SK-N-MC (cell line): Measurements from ENCODE around the gene GNL2.

ENCODE experiments used
- DNase-seq: peaks from one replicate; pipeline ENCODE4 v3.0.0-alpha.2; 2011; ENCODE audit warnings: low read depth, low spot score
- H3K27ac ChIP-seq: fragments of 200-600 bp; sonication (generic); 2 replicates; pipeline ENCODE4 v1.5.1; 2016; ENCODE audit warnings: mixed run types
- H3K36me3 ChIP-seq: fragments of 200-600 bp; sonication (generic); 2 replicates; pipeline ENCODE4 v1.6.1; 2017; ENCODE audit warnings: antibody characterized with exemption, low read length, mixed read lengths; ENCODE audit not compliant: insufficient read depth
- H3K4me3 ChIP-seq: fragments of 200-600 bp; sonication (generic); 2 replicates; pipeline ENCODE4 v1.5.1; 2016
- H3K9ac ChIP-seq: fragments of 200-600 bp; sonication (generic); 2 replicates; pipeline ENCODE4 v1.8.0; 2017; ENCODE audit warnings: mixed run types, mixed read lengths; ENCODE audit not compliant: insufficient read length
- H3K9me3 ChIP-seq: fragments of 200-600 bp; sonication (generic); 2 replicates; pipeline ENCODE4 v1.6.1; 2017; ENCODE audit warnings: low read depth, mild to moderate bottlenecking, antibody characterized with exemption, low read length, moderate library complexity, mixed read lengths
- EZH2 ChIP-seq: fragments of 200-600 bp; sonication (generic); IDR thresholded peaks from one replicate; pipeline ENCODE4 v1.6.1; 2017; ENCODE audit warnings: antibody characterized with exemption
- FOXP2 ChIP-seq: optimal IDR thresholded peaks from 2 replicates; pipeline ENCODE3; 2011; ENCODE audit warnings: mild to moderate bottlenecking, moderate library complexity; ENCODE audit not compliant: insufficient read depth; ENCODE audit errors: extremely low read length, control extremely low read depth
- POLR2AphosphoS5 ChIP-seq: IDR thresholded peaks from 2 replicates; pipeline ENCODE4 v1.6.1; 2012; ENCODE audit warnings: mild to moderate bottlenecking, low read depth, low read length, borderline replicate concordance

GNL2 gene

DNA sequence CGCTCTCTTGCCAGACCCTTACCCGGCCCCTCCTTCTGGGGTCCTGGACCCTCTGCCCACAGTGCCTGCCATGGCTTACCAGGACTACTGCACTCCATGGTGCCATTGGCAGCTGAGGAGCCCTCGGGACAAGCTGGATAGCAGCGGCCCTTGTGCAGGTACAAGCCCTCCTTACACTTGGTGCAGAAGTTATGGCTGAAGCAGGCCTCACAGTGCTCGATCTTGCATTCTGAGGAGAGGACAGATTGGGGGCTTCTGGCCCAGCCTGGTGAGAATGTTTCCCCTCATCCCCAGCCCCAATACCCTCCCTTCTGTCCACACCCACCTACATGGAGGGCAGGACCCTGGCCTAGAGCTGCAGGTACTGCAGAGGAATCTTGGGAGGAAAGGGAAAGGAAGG lies 18.4 kb upstream of the GNL2 start:
- Histone ChIP-seq H3K27ac (no peak overlapping the region), H3K4me3 (no peak overlapping the region), H3K36me3 (no peaks in the 10 kb centered on the region), H3K9ac (no peak overlapping the region), H3K9me3 (no peaks in the 10 kb centered on the region)
- no peak for TF ChIP-seq FOXP2
- no peak for TF ChIP-seq EZH2
- TF ChIP-seq POLR2AphosphoS5: no peak
- DNase-seq: no peak

DNA sequence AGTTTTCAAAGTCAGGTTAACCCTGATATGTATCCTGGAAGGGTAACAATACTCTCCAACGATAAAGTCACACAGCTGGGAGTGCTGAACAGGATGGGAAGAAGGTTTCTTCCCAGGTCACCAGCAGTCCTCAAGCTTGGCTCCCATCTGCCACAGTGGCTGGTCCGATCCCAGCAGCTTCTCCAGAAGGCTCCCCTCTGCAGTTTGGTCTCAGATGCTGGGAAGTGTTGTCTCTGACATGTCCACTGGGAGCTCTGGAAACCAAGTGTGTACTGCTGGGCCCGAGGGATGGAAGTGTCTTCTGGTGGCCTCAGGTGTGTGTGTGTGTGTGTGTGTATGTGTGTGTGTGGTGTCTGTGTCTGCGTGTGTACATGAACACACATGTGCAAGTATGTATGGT lies 16.4 kb upstream of the GNL2 start:
- Histone ChIP-seq H3K27ac (no peak overlapping the region), H3K36me3 (no peaks in the 10 kb centered on the region), H3K9me3 (no peaks in the 10 kb centered on the region), H3K9ac (no peak overlapping the region), H3K4me3 (no peak overlapping the region)
- TF ChIP-seq FOXP2 (no peak), EZH2 (no peak), POLR2AphosphoS5 (no peak)
- no peak for DNase-seq

DNA sequence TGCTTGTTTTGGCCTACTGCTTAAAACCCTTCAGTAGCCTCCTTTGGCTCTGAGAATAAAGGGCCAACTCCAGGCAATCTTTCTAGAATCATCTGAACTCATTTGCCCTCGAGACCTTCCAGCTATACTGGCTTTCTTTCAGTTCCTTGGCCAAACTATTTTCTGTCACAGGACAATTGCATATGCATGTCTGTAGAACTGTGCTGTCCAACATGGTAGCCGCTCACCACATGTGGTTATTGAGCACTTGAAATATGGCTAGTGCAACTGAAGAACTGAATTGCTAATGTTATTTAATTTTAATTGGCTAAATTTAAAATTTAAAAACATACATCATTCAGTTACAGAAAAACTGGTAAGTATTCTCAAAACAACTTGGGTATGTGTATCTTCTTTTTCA lies 14.3 kb upstream of the GNL2 start:
- DNase-seq: no peak
- H3K27ac ChIP-seq: no peak overlapping the region
- H3K36me3 ChIP-seq: no peaks in the 10 kb centered on the region
- TF ChIP-seq FOXP2 (no peak), EZH2 (no peak), POLR2AphosphoS5 (no peak)
- H3K4me3 ChIP-seq: no peak overlapping the region
- no peak overlapping the region for H3K9ac ChIP-seq
- no peaks in the 10 kb centered on the region for H3K9me3 ChIP-seq

DNA sequence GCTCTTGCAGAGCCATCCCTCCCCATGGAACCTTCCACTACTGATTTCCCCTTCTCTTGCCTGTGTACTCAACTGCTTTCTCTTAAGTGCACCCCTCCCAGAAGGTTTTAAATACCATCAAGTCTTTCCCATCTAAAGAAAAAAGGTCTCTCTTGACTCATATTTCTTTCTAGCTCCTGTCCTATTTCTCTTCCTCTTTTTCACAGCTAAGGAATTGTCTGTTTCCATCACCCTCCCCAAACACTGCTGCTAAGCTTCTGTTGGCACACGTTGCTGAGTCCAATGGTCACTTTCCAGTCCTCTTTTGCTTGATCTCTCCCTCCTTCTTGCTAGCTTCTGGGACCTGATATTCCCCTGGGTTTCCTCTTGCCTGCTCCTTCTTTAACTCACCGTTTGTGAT lies 13.3 kb upstream of the GNL2 start:
- no peak overlapping the region for H3K27ac ChIP-seq
- H3K9ac ChIP-seq: no peak overlapping the region
- no peak for DNase-seq
- H3K36me3 ChIP-seq: no peaks in the 10 kb centered on the region
- no peak overlapping the region for H3K4me3 ChIP-seq
- no peaks in the 10 kb centered on the region for H3K9me3 ChIP-seq
- no peak for TF ChIP-seq POLR2AphosphoS5

DNA sequence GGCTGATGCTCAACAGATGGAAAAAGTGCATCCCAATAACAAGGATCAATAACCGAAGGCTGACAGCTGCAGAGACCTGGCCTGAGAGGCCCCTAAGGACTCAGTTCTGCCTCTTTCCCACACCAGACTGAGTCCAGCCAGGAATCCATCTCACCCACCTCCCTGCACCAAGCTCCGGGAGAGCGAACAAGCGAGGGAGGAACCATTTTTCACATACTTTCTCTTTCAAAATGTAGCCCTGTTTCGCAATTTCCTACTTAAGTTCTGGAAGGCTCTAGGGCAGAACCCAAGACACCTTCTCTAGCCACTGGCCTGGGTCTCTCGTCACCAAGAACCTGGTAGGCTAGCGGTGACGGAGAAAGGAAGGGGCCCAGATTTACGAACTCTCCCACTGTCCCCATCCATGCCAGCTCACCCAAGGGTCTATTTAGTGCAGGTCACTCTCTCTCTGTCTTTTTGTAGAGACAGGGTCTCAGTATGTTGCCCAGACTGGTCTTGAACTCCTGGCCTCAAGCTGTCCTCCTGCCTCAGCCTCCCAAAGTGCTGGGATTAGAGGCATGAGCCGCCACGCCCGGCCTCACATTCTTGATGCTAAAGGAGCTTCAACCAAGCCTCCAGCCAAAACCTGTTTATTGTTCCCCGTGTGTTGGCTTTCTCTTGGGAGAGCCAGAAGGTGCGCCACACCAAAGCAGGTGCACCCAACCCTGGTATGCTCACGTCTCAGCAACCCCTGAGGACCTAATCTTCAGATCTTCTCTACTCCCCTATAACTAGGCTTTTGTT lies 10.9 kb upstream of the GNL2 start:
- H3K27ac ChIP-seq: no peak overlapping the region
- no peaks in the 10 kb centered on the region for H3K36me3 ChIP-seq
- DNase-seq: no peak
- no peaks in the 10 kb centered on the region for H3K9me3 ChIP-seq
- TF ChIP-seq EZH2 (no peak), POLR2AphosphoS5 (no peak), FOXP2 (no peak)
- no peak overlapping the region for H3K9ac ChIP-seq
- no peak overlapping the region for H3K4me3 ChIP-seq

DNA sequence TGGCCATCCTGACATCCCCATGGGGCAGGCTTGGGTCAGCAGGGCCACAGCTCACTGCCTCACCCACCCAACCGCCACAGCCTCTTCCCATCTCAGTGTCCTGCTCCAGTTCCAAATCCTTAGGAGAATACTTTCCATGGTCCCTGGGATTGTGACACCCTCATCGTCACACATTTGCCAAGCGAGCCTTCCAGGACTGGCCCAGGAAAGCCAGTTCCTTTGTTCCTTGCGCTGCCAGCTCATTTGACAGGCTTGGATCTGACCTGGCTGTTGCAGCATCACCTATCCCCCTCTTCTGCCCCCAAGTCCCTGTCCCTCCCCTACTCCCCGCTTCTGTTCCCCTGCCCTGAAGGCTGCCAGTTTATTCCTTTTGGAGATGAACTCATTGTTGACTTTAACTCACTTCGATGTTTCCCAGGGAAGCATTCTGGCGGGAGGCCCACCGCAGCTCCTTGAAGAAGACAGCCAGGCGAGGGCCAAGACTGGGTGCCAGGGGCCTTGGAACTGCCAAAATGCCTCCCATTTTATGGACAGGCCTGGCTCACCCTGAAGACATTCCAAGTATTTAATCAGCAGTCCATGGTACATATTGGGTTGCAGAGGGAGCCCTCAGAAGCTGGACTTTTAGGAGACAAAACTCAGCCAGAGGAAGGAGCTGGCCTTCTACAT lies 10.2 kb upstream of the GNL2 start:
- TF ChIP-seq POLR2AphosphoS5 (no peak), FOXP2 (no peak)
- Histone ChIP-seq H3K36me3 (no peaks in the 10 kb centered on the region), H3K9ac (no peak overlapping the region), H3K9me3 (no peaks in the 10 kb centered on the region), H3K4me3 (no peak overlapping the region), H3K27ac (no peak overlapping the region)
- no peak for DNase-seq

DNA sequence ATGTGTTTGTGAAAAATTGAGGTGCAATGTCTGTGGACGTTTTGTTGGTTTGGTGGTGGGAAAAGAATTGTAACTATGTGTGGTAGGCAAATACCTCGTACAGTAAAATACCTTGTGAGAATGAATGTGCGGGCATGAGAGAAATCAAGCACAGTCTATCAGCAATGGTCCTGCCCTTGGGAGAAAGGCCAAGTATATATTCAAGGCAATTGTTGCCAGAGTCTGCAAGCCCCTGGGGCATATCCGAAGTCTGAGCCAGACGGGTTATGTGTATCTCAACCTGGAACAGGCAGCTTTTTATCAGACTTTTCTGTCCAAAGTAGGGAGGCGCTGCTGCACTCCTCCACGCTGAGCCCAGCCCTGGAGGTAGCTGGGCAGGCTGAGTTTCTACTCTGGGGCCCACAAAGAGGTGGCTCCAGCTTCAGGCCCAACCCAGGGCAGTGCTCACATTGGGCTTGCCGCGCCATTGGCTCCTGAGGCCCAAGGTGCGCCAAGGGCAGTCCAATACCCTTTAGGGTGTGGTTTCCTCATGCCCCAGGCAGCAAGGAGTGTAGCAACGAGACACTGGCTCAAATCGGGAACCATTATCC lies 9.4 kb upstream of the GNL2 start:
- no peak overlapping the region for H3K4me3 ChIP-seq
- H3K9ac ChIP-seq: no peak overlapping the region
- TF ChIP-seq POLR2AphosphoS5: no peak
- TF ChIP-seq FOXP2: no peak
- TF ChIP-seq EZH2: no peak
- no peak for DNase-seq
- no peaks in the 10 kb centered on the region for H3K36me3 ChIP-seq
- no peaks in the 10 kb centered on the region for H3K9me3 ChIP-seq
- H3K27ac ChIP-seq: no peak overlapping the region

DNA sequence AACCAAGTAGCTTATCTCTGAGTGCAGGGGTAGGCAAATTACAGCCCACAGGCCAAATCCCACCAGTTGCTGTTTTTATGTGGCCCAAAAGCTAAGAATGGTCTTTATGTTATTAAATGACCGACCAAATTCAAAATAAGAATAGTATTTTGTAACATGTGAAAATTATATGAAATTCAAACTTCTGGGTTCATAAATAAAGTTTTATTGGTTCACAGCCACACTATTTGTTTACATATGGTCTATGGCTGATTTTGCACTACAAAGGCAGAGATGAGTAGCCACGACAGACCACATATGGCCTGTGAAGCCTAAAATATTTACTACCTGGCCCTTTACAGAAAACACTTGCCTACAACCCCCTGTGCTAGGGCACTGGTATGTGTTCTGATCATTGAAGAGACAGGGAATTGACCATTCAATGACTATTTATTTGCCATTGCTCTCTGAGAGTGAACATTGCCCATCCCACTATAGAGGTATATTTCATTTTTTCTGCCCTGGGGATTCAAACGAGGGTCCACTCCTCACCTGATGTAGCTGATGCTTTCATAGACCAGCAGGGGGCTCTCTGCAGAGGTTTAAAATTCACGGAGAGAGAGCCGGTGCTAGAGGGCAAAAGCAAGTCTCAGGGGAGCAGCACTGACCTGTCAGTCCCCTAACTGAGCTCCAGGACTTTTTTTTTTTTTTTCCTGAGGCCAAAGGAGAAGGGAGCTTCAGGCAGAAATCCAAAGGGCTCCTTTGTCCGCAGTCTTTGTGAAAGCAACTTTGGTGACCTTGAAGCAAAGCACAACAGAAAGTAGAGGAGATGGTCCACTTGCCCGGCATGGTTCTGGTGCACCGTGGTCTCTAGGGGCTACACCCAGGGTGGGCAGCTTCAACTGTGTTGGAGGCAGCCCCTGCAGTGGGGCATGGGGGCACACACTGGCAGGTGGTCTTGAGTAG lies 7.3 kb upstream of the GNL2 start:
- no peak overlapping the region for H3K9ac ChIP-seq
- no peaks in the 10 kb centered on the region for H3K9me3 ChIP-seq
- no peaks in the 10 kb centered on the region for H3K36me3 ChIP-seq
- no peak for DNase-seq
- TF ChIP-seq FOXP2 (no peak), POLR2AphosphoS5 (no peak), EZH2 (no peak)
- H3K27ac ChIP-seq: no peak overlapping the region
- no peak overlapping the region for H3K4me3 ChIP-seq
